ENCODE results near the gene TAX1BP1. TPM values are rescaled to one million over a fixed set of nuclear protein-coding genes. Genes with fewer than 3 reads are reported as not detected.

The TAX1BP1 gene
- total RNA-seq, 1 experiment from 2014 or later = 95.9 TPM

DNA sequence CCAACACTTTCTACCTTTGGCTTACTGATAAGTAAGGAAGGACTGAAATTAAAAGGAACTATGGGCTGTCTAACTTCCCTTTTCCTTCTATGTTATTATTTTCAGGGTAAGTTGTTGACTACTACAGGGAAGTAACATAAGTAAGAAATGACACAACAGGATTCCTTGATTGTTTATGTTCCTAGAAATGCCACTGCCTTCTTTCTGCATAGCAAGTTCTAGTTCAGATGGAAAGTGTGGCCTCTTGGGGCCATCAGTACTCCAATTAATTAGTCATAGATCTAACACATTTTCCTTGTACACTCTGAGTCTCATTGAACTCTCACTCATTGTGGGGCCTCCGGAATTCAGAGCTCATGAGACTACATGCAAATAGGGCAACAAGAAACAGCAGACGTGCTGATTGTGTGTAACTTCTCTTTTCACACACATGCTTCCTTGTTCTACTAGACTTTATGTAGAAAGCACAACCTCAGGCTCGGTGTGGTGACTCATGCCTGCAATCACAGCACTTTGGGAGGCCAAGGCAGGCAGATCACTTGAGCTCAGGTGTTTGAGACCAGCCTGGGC is 42.0 kb upstream of the TAX1BP1 start:
- no peaks in the 10 kb centered on the region for H3K27me3 Mint-ChIP-seq (ENCODE audit: insufficient read depth, unreplicated experiment)
- POLR2A ChIA-PET = interaction anchor here (2.1 kb wide), 1 partner anchor 42 kb away, joined by 18 read pairs; the partner anchor contains the start of gene TAX1BP1
- no peaks in the 10 kb centered on the region for H3K36me3 Mint-ChIP-seq (ENCODE audit: insufficient read depth, unreplicated experiment)
- TF ChIP-seq, protein P1, sequence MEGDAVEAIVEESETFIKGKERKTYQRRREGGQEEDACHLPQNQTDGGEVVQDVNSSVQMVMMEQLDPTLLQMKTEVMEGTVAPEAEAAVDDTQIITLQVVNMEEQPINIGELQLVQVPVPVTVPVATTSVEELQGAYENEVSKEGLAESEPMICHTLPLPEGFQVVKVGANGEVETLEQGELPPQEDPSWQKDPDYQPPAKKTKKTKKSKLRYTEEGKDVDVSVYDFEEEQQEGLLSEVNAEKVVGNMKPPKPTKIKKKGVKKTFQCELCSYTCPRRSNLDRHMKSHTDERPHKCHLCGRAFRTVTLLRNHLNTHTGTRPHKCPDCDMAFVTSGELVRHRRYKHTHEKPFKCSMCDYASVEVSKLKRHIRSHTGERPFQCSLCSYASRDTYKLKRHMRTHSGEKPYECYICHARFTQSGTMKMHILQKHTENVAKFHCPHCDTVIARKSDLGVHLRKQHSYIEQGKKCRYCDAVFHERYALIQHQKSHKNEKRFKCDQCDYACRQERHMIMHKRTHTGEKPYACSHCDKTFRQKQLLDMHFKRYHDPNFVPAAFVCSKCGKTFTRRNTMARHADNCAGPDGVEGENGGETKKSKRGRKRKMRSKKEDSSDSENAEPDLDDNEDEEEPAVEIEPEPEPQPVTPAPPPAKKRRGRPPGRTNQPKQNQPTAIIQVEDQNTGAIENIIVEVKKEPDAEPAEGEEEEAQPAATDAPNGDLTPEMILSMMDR (IDR thresholded peaks at IDR 0.05; ENCODE audit: unreplicated experiment) = no peak
- H3K4me1 Mint-ChIP-seq (ENCODE audit: insufficient read depth, unreplicated experiment) = peaks cover 5% of the 10 kb centered on the region
- H3K9me3 Mint-ChIP-seq (ENCODE audit: unreplicated experiment) = no peaks in the 10 kb centered on the region
- peak; percentile 45 for DNase-seq (ENCODE audit: unreplicated experiment)
- no TSS peak for BruUV-seq (replicated peaks)
- CTCF ChIA-PET = no interaction called here
- H3K27ac Mint-ChIP-seq (ENCODE audit: low read depth, unreplicated experiment) = no peak overlapping the region
- intact Hi-C loops (cut with micrococcal nuclease) = no loop called here
- no peak overlapping the region for H3K4me3 Mint-ChIP-seq (ENCODE audit: unreplicated experiment)

DNA sequence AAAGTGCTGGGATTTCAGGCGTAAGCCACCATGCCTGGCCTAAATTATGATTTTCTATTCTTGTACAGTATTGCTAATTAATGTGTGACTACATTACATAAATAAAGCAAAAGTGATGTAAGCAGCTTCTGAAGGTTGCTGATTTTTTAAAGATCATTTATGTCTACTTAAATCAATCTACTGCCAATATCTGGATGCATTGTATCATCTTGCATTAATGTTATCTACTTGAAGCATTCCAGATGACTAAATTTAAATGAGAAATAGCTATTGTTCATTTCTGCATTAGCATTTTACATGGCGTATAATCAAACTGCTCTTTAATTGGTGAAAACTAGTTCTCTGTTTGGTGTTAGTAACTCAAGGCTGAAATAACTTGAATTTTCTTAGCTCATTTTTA is 40.2 kb upstream of the TAX1BP1 start:
- DNase-seq (ENCODE audit: unreplicated experiment) = no peak
- Mint-ChIP-seq H3K4me3 (ENCODE audit: unreplicated experiment) (no peak overlapping the region), H3K27ac (ENCODE audit: low read depth, unreplicated experiment) (no peak overlapping the region), H3K27me3 (ENCODE audit: insufficient read depth, unreplicated experiment) (no peaks in the 10 kb centered on the region), H3K4me1 (ENCODE audit: insufficient read depth, unreplicated experiment) (peaks cover 5% of the 10 kb centered on the region), H3K36me3 (ENCODE audit: insufficient read depth, unreplicated experiment) (no peaks in the 10 kb centered on the region), H3K9me3 (ENCODE audit: unreplicated experiment) (no peaks in the 10 kb centered on the region)
- intact Hi-C loops (cut with micrococcal nuclease) = no loop called here
- TF ChIP-seq, protein P1 (IDR thresholded peaks at IDR 0.05; ENCODE audit: unreplicated experiment) = no peak
- no TSS peak for BruUV-seq (replicated peaks)
- CTCF ChIA-PET = no interaction called here
- POLR2A ChIA-PET = interaction anchor here (1.0 to 1.4 kb wide), 2 partner anchors 11 to 37 kb away, joined by 4 to 5 read pairs; partner anchors contain the start of gene HIBADH

- no TSS peak for BruUV-seq (replicated peaks)
- CTCF ChIA-PET = interaction anchor here (0.6 to 0.7 kb wide), 2 partner anchors 182 to 498 kb away, joined by 3 to 4 read pairs; no protein-coding TSS in a partner anchor
- H3K36me3 Mint-ChIP-seq (ENCODE audit: insufficient read depth, unreplicated experiment) = no peaks in the 10 kb centered on the region
These were observed 39.5 kb upstream of the TAX1BP1 start for GRCh38 chr7:27700501-27700900.

DNA sequence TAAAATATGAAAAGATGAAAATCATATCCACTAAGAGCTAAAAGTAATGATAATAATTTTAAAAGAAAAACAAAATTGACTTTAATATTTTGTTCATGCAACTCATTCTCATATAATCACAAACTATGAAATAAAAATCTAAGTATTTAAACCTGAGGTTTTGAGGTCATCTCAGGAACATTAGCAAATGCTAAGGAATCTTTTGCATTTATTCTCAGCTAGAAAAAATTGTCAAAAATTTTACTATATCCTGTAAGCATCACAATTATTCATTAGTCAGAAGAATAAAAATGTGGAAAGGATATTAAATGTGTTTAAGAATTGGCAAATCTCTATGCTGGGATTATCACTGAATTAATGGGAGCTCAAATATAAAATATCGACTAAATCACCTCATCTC is 36.8 kb upstream of the TAX1BP1 start:
- intact Hi-C loops (cut with micrococcal nuclease) = no loop called here
- peaks cover under 1% of the 10 kb centered on the region for H3K4me1 Mint-ChIP-seq (ENCODE audit: insufficient read depth, unreplicated experiment)
- no peak overlapping the region for H3K4me3 Mint-ChIP-seq (ENCODE audit: unreplicated experiment)
- no TSS peak for BruUV-seq (replicated peaks)
- ChIA-PET POLR2A (interaction anchor here (0.6 to 0.9 kb wide), 2 partner anchors 38 to 59 kb away, joined by 4 read pairs; no protein-coding TSS in a partner anchor), CTCF (interaction anchor here (0.6 to 2.3 kb wide), 5 partner anchors 9 to 1051 kb away, joined by 3 to 7 read pairs (median 3); no protein-coding TSS in a partner anchor)
- no peak overlapping the region for H3K27ac Mint-ChIP-seq (ENCODE audit: low read depth, unreplicated experiment)
- TF ChIP-seq, protein P1 (IDR thresholded peaks at IDR 0.05; ENCODE audit: unreplicated experiment) = no peak
- no peaks in the 10 kb centered on the region for H3K27me3 Mint-ChIP-seq (ENCODE audit: insufficient read depth, unreplicated experiment)
- no peaks in the 10 kb centered on the region for H3K9me3 Mint-ChIP-seq (ENCODE audit: unreplicated experiment)
- no peak for DNase-seq (ENCODE audit: unreplicated experiment)
- no peaks in the 10 kb centered on the region for H3K36me3 Mint-ChIP-seq (ENCODE audit: insufficient read depth, unreplicated experiment)

More at GRCh38 chr7:27700501-27700900, 39.5 kb upstream of the TAX1BP1 start:
- no peak for DNase-seq (ENCODE audit: unreplicated experiment)
- Mint-ChIP-seq H3K27me3 (ENCODE audit: insufficient read depth, unreplicated experiment) (no peaks in the 10 kb centered on the region), H3K4me3 (ENCODE audit: unreplicated experiment) (no peak overlapping the region), H3K4me1 (ENCODE audit: insufficient read depth, unreplicated experiment) (peaks cover 5% of the 10 kb centered on the region), H3K9me3 (ENCODE audit: unreplicated experiment) (no peaks in the 10 kb centered on the region), H3K27ac (ENCODE audit: low read depth, unreplicated experiment) (no peak overlapping the region)
- intact Hi-C loops (cut with micrococcal nuclease) = no loop called here
- POLR2A ChIA-PET = interaction anchor here (1.0 kb wide), 1 partner anchor 40 kb away, joined by 3 read pairs; no protein-coding TSS in a partner anchor
- TF ChIP-seq, protein P1 (IDR thresholded peaks at IDR 0.05; ENCODE audit: unreplicated experiment) = no peak

Measured in MCF 10A (cell line).